ENCODE results near the gene ACKR2.
"Not testable (repeated sequence)": the region's sequence is repeated elsewhere in the genome, so short reads cannot be mapped to it uniquely, and the experiment has no call there.

Gene ACKR2

DNA sequence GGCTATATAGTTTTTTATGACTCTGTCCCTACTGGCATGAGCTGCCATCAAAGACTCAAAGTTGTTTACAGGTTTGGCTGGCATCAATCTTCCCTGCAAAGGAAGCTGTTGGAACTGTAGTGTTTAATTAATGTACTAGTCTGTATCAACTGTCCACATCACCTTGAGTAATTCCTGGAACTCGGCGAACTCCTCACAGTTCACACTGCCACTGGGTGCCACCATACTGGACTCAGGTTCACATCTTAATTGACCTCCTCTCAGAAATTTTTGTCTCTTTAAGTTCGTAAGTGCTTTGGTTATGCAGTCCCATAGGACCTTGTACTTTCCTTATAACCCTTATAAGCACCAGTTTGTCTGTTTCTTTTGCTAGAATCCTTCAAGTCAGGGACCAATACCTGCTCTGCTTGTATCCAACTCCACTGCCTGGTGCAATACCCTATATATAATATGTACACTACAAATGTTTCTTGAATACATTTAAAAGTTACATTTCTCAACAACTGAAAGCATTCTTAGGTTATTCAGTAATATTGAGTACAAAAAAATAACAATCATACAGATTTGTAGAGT is 8.1 kb upstream of the ACKR2 start:
- DNase-seq (ENCODE audit: low read depth in 3 of 3), result no peak

DNA sequence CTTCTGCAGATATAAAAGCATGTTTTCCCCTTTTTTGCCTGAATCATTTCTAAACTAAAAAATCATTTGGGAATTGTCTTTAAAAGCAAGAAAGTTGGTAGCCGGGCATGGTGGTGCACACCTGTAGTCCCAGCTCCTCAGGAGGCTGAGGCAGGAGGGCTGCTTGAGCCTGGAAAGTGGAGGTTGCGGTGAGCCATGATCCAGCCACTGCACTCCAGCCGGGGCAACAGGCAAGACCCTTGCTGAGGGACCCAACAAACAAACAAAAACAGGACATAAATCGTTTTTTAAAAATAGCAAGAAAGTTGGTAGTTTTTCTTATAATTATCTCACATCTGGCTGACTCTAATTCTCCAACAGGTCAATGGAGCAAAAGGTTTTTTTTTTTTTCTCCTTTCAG is 7.5 kb upstream of the ACKR2 start:
- no peak for DNase-seq (ENCODE audit: low read depth in 3 of 3)

DNA sequence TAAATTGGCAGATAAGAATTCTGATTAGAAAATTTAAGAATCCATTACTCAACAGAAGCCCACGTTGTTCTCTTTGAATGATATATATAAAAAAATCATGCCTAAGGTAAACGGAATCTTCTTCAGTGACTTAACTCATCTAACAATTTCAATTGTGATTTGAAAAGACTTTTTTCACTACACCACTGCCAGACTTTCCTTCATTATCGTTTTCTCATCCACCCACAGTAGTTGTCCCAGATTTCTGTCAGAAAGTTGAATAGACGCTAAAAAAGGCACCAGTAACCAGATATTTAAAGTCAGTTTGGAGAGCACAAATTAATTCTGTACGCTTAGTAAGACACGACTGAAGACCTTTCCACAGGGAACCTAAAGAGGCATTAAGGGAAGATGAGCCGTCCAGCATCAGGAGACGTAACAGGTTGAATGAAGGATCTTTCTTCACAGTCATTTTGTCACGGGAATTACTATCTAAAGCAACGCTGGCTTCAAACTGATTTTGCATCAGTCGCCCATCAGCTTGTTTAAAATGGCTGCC is 6.3 kb upstream of the ACKR2 start:
- no peak for DNase-seq (ENCODE audit: low read depth in 3 of 3)

DNA sequence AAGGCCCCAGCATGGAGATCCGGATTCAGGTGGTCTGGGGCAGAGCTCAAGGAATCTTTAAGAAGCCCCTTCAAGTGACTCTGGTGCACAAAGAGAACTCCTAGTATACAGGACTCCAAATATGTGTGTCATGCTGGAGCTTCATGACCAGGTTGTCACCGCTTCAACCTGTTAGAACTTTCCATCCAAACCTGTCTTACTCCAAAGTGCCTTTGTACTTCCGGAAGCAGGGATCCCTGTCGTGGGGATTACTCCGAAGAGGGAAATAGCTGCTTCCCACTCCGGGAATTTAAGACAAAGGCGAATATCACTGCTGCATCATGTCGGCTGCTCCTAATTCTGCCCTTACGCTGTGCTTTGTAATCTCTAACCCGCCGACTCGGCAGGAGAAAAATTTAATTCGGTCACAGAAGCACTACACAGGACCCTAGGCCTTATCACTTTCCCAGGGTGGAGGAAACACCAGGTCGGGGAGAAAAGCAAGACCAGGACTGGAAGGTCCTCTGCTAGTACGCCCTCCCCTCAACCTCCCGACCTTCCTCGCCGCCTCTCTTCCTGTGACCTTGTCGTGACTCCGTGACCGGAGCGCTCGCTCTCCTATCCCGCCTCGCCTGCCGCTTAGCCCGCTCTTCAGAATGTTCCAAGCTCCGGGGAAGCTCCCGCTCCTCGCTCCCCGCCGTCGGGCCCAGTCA is 5.7 kb upstream of the ACKR2 start:
- DNase-seq (ENCODE audit: low read depth in 3 of 3), result no peak

DNA sequence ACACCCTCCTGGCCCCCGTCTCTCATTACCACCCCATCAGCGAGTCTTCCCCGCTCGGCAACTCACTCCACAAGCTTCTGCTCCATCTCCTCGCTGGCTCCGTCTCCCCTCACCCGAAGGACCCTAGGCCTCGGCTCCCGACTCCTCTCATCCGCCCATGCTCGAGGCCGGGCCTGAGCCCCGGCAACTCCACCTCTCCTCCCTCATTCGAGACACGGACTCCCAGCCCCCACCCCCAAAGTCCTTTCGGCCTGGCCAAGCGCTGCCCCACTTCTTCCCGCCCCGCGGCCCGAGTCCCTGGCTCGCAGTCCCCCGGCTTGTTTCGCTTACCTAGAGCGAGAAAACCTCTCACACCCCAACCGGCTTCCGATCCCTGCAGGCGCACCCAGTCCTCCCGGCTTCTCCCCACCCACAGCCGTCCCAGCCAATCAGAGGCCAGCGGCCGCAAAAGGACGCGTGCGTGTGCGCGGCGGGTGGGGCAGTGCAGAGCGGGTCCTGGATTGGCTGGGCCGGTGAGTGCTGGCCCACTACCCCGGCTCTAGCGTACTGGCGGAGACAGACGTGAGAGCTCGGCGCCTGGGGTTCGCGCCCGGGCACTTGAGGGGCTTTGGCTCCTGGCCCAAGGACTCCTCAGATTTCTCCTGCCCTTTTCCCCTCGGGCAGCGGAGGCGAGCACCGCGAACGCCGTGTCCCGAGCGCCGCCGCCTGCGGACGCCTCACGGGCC is 5.0 kb upstream of the ACKR2 start, which contains the start of gene HIGD1A:
Gene HIGD1A, minus strand, starts transcription at position 385 of the 725 bp plus-strand sequence. CDS start 10,237 bp downstream, outside the sequence.
- peak; percentile 86 to 90 (median 88) for DNase-seq (ENCODE audit: low read depth in 3 of 3)

DNA sequence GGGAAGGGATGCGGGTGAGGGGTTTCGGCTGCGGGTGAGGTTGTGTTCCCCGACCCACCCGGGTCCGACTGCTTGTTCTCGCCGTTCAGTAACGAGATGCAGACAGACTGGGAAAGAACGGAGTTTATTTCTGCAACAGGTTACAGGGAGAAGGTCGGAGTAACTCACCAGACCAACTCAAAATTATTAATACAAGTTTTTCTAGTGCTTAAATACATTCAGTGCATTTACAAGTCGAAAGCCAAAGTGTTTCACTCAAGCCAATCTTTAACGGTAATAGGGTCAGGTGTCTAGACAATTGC is 4.5 kb upstream of the ACKR2 start:
- DNase-seq (ENCODE audit: low read depth in 3 of 3), result no peak

DNA sequence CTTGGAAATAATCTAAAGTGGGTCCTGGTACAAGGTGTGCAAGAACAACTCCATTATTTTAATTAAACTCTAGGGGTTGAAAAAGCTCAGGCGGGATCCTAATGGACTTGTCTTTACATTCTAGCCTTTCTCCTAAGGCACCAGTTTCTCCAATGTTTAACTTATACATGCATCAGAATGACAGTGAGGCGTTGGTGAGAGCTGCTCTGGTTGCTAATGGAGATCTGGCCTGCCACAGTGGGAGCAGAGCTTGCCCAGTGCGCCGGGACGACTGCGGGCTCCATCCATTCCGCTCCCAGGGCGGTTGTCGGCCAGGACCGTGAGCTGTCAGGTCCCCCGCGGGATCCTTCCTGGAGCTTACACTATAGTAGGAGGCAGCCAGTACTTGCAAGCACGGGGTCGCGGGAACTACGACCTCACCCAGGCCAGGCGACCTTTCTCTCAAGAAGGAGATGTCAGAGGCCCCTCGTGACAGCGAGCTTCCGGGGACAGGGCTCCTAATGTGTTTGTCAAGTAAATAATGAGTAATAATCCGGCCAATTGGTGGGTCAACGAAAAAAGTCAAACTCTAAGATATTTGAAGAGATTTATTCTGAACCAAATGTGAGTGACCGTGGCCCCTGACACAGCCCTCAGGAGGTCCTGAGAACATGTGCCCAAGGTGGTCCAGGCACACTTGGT is 4.0 kb upstream of the ACKR2 start:
- no peak for DNase-seq (ENCODE audit: low read depth in 3 of 3)

DNA sequence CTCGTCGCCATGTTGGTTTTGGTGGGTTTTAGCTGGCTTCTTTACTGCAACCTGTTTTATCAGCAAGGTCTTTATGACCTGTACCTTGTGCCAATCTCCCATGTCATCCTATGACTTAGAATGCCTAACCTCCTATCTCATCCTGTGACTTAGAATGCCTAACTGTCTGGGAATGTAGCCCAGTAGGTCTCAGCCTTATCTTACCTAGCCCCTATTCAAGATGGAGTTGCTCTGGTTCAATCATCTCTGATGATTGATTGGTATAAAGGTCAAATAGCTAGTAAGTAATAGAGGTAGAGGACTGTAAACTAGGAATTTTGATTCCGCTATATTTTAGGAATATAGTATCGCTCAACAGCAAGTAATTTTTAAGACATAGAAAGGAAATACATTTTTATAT is 1.3 kb upstream of the ACKR2 start:
- no peak for DNase-seq (ENCODE audit: low read depth in 3 of 3)

DNA sequence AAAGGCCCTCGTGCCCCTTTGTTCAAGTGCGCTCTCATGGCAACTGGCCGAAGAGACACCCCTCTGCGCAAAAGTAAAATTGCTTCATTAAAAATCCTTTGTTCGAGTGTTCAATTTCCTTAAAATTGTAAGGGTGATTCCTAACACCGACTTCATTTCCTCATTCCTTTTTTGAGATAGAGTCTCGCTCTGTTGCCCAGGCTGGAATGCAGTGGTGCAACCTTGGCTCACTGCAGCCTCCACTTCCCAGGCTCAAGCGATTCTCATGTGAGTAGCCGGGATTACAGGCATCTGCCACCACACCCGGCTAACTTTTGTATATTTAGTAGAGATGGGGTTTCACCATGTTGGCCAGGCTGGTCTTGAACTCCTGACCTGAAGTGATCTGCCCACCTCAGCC is 1.5 kb downstream of the ACKR2 start:
- not testable (repeated sequence) for DNase-seq (ENCODE audit: low read depth in 3 of 3)

DNA sequence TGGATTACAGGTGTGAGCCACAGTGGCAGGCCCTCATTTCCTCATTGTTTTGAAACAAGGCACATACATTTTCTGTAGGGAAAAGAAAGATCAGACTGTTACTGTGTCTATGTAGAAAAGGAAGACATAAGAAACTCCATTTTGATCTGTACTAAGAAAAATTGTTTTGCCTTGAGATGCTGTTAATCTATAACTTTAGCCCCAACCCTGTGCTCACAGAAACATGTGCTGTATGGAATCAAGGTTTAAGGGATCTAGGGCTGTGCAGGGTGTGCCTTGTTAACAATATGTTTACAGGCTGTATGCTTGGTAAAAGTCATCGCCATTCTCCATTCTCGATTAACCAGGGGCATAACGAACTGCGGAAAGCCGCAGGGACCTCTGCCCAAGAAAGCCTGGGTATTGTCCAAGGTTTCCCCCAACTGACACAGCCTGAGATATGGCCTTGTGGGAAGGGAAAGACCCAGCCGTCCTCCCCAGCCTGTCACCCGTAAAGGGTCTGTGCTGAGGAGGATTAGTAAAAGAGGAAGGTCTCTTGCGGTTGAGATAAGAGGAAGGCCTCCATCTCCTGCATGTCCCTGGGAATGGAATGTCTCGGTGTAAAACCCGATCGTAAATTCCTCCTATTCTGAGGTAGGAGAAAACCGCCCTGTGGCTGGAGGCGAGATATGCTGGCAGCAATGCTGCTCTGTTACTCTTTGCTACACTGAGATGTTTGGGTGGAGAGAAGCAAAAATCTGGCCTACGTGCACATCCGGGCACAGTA is 2.1 kb downstream of the ACKR2 start:
- not testable (repeated sequence) for DNase-seq (ENCODE audit: low read depth in 3 of 3)

DNA sequence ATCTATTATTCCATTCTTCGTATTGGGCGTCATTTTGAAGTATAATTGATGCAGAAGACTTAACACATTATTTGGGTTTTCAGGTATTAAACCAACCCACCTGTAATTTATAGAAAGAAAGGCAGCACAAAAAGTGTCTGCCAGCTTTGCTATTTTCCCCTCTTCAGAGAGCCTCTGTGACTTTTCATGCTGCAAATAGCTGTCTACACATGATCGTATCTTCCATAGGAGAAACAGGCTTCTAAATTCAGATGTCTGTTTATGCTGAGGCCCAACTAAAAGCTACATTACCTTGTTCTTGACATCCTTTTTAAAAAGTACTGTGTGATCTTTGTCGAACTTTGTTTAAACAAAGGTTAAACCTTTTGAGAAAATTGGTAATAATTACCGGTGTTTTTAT is 5.0 kb downstream of the ACKR2 start:
- no peak for DNase-seq (ENCODE audit: low read depth in 3 of 3)

DNA sequence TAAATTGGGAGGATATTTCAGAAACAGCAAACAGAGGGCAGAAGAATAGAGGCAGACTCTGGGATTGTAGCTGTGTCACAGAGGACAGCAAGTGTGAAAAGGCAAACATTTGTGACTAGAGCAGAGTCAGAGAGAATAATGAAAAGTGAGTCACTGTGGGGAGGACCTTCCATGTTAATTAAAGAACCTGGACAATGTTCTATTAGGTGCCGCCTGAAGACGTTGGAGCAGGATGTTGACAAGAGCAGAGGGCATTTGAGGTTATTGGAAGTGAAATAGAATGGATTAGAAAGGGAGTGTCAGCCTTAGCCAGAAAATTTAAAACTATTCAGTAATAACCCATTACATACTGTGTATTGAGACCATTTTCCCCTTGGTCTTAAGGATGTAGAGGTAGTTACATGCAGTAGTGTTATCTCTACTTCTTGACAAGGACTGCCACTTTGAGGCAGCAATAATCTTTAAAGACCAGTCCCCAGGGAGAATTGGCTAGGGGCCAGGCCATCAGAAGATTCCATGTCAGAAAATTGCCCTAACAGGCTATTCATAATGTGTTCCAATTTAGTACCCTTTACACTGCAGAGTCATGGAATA is 5.8 kb downstream of the ACKR2 start:
- no peak for DNase-seq (ENCODE audit: low read depth in 3 of 3)

DNA sequence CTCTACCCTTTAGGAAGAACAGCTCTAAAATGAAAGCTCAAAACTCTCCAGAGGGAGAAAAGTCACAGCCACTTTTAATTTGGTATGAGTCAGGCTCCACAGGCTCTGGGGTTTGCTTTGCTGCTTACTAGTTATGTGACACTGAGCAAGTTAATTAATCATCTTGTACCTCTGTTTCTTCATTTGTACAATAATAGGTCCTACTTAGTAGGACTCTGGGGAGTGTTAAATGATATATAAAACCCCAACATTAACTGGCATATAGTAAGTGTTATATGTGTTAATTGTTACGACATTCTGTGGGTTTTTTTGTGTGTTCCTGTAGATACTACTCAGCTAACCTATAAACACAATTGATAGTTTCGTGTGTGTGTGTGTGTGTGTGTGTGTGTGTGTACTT is 6.6 kb downstream of the ACKR2 start:
- DNase-seq (ENCODE audit: low read depth in 3 of 3), result no peak

DNA sequence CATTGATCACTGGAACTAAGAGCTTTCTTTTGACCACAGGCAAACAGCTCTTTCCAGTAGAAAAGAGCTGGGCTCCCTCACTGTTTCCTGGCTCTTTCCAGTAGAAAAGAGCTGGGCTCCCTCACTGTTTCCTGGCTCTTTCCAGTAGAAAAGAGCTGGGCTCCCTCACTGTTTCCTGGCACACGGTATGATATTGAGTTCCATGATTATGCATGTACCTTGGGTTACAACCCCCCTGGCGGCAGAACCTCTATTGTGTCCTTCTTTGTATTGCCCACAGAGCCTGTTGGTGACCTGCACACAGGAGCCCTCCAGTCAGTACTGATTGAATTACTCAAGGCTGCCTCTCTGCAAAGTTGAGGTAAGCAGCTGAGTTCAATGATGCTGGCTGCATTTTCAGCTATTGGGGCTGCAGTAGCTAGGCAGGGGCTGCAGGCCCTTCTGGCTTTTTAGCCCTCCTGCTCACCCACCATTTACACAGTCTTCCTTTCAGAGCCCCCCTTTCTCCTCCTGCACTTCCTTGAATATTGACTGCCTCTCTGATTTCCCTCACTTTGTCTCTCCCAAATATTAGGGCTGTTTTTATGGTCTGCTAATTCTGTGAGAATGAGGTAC is 10.2 kb downstream of the ACKR2 start:
- DNase-seq (ENCODE audit: low read depth in 3 of 3), result no peak

DNA sequence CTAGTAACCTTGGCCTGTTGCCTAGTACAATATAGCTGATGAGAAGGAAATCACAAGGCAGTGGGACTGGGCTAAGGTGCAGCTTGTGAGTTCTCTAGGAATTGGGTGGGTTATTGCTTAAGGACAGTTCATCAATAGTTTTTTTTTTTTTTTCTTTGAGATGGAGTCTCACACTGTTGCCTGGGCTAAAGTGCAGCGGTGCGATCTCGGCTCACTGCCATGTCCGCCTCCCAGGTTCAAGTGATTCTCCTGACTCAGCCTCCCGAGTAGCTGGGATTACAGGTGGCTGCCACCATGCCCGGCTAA is 11.5 kb downstream of the ACKR2 start:
- DNase-seq (ENCODE audit: low read depth in 3 of 3), result no peak

DNA sequence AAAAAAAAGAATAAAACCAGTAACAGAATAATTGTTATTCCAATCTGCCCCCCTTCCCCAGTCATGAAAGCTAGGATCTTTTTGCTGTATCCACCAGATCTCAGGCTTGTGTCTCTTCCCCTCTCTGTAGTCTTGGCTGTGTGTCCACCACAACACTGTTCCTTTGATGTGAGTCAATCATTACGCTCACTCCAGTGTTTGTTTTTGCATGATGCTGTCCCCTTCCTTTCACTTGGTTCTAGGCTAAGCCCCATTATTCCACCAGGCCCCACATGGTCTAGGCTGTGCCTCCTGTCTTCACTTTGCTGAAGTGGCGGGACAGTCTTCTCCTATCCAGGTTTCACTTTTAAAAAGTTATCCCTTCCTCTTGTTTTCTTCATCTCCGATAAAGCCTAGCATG is 13.6 kb downstream of the ACKR2 start:
- no peak for DNase-seq (ENCODE audit: low read depth in 3 of 3)

DNA sequence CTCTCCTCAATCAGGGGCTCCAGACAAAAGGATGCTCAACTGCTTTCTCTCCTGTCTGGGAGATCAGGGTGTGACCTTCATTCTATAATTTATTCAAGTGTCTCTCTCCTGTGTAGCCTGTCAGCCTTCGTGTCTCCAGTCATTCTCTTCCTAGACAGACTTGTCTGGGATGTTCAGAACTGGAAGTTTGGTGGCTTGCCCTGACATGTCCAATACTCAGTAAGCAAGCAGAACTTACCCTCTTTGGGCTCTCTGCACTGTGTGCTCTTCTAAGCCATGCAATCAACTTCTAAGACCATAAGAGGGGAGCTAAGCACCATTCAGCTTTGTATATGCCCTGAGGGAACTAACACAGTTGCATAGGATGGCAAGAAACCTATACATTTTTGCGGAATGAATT is 14.1 kb downstream of the ACKR2 start:
- no peak for DNase-seq (ENCODE audit: low read depth in 3 of 3)

DNA sequence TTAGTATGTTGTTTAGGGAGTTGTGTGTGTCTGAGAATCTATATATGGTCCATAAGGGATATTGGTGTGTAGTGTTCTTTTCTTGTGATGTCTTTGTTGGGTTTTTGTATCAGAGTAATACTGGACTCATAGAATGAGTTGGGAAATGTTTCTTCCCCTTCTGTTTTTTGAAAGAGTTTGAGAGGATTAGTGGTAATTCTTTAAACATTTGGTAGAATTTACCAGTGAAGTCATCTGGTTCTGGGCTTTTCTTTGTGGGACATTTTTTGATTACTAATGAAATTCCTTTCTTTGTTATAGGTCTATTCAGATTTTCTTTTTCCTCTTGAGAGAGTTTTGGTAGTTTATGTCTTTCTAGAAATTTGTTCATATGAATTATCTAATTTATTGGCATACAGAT is 16.9 kb downstream of the ACKR2 start:
- DNase-seq (ENCODE audit: low read depth in 3 of 3), result no peak

DNA sequence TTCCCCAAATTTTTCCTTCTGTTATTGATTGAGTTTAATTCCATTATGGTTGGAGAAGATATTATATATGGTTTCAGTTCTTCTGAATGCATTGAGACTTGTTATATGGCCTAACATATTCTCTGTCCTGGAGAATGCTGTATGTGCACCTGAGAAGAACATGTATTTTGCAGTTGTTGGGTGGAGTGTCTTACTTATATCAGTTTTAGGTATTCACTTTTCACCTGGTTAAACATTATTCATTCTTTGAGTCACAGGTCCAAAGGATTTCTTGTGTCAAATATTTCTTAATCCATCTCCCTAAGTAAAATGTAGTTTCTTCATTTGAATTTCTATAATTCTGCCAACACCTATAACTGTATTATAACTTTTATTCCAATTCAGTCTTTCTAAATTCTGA is 17.8 kb downstream of the ACKR2 start:
- no peak for DNase-seq (ENCODE audit: low read depth in 3 of 3)

DNA sequence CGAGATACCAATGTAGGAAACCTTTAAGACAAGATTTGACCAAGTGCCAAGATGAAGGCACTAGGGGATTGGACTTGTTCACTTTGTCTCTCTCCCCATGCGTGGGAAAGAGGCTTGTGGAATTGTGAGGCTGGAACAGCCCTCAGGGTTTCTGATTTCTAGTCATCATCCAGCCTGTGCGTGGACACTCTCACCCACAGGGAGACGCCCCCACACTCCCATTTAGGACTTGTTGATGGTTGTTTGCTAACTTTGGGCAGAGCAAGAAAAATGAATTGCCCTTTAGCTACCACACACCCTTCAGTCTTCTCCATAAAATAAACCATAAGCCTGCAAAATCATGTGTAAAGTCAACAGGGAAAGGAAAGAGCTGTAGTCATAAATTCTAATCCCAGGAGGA is 18.4 kb downstream of the ACKR2 start:
- DNase-seq (ENCODE audit: low read depth in 3 of 3), result no peak

DNA sequence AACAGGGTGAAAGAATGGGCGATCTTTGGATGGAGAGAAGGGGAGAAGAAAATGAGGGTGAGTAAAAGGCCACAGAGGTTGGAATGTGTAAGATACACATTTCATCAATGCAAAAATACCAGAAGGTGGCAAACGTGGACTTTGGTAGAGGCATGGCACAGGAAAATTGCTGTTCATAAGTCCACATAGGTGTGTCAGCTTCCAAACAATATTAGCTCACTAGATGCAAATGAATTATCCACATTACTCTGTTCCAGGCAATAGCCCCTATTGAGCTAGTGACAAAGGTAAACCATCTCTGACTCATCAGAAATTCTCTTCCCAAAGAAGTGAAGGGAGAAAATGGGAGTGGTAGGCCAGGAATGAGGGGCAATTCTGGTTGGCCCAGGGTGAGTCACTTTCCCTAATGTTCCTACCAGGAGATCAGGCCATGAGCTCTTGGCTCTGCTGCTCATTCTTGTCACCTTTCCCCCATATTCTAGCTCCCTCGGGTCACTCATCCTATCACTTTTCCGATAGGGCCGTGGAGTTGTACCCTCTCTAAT is 19.9 kb downstream of the ACKR2 start:
- no peak for DNase-seq (ENCODE audit: low read depth in 3 of 3)
